Amygdala (tissue), 56 donors: ENCODE data around the gene EFHB.
"Not testable (repeated sequence)": the region's sequence is repeated elsewhere in the genome, so short reads cannot be mapped to it uniquely, and the experiment has no call there.

Experiments
- DNase-seq, 56 donors: peaks; one replicate each; lab custom pipeline; 2025; lab: John Stamatoyannopoulos, UW

EFHB gene

DNA sequence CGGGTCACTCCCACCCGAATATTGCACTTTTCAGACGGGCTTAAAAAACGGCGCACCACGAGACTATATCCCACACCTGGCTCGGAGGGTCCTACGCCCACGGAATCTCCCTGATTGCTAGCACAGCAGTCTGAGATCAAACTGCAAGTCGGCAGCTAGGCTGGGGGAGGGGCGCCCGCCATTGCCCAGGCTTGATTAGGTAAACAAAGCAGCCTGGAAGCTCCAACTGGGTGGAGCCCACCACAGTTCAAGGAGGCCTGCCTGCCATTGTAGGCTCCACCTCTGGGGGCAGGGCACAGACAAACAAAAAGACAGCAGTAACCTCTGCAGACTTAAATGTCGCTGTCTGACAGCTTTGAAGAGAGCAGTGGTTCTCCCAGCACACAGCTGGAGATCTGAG is 78.7 kb downstream of the EFHB start:
- not testable (repeated sequence) for DNase-seq

DNA sequence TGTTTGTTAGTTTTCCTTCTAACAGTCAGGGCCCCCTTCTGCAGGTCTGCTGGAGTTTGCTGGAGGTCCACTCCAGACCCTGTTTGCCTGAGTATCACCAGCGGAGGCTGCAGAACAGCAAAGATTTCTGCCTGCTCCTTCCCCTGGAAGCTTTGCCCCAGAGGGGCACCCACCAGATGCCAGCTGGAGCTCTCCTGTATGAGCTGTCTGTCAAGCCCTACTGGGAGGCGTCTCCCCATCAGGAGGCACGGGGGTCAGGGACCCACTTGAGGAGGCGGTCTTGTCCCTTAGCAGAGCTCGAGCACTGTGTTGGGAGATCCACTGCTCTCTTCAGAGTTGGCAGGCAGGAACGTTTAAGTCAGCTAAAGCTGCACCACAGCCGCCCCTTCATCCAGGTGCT is 87.4 kb downstream of the EFHB start:
- not testable (repeated sequence) for DNase-seq
